Suprapubic skin (tissue), 4 donors: Measurements from ENCODE around the gene CSNK2A2. TPM values are rescaled to one million over a fixed set of nuclear protein-coding genes. Genes with fewer than 3 reads are reported as not detected.

Experiments used
- DNase-seq, 2 donors: peaks; one replicate each; pipeline ENCODE4 v3.0.0-alpha.2; 2019; ENCODE audit warnings: low spot score in 2 of 2
- H3K27ac ChIP-seq: fragments of 200-600 bp; sonication (generic); one replicate; pipeline ENCODE4 v1.5.1; 2019
- H3K27me3 ChIP-seq: fragments of 200-600 bp; sonication (generic); one replicate; pipeline ENCODE4 v1.5.1; 2019
- H3K36me3 ChIP-seq: fragments of 200-600 bp; sonication (generic); one replicate; pipeline ENCODE4 v1.5.1; 2019
- H3K4me1 ChIP-seq: fragments of 200-600 bp; sonication (generic); one replicate; pipeline ENCODE4 v1.5.1; 2019
- H3K4me3 ChIP-seq: fragments of 200-600 bp; sonication (generic); one replicate; pipeline ENCODE4 v1.5.1; 2019; ENCODE audit warnings: mild to moderate bottlenecking
- H3K9me3 ChIP-seq: fragments of 200-600 bp; sonication (generic); one replicate; pipeline ENCODE4 v1.5.1; 2019
- EP300 ChIP-seq: sonication (generic); formaldehyde crosslinking; IDR thresholded peaks from one replicate; pipeline ENCODE4 v1.6.1; 2017; ENCODE audit warnings: antibody characterized with exemption
- POLR2A ChIP-seq, 2 donors: fragments of 450-650 bp; IDR thresholded peaks; one replicate each; pipeline ENCODE4 v1.6.1; 2017; ENCODE audit warnings: antibody characterized with exemption in 2 of 2, mild to moderate bottlenecking in 2 of 2, moderate library complexity in 2 of 2
- POLR2AphosphoS5 ChIP-seq, 3 donors: sonication (generic); formaldehyde crosslinking; IDR thresholded peaks; one replicate each; pipeline ENCODE4 v1.6.1; 2017; ENCODE audit warnings: antibody characterized with exemption in 3 of 3
- WGBS: methylation state at CpG from one replicate; pipeline ENCODE4 v1.1.5; 2018; 5-methylcytosine and 5-hydroxymethylcytosine counted together
- total RNA-seq, 4 donors: library from RNA; depleted of rRNA; stranded (reverse); fragments of >200 nt; gene quantifications; one replicate each; pipeline ENCODE4 v1.1.0, GENCODE V29; 2016
- TF ChIP-seq, protein P1 (sequence below), 2 donors: fragments of 200-600 bp in 1 of 2; fragments of 450-650 bp in 1 of 2; sonication (generic) in 1 of 2; IDR thresholded peaks; one replicate each; pipeline ENCODE4 v1.5.1; 2016 to 2019; ENCODE audit warnings: antibody characterized with exemption in 2 of 2, mild to moderate bottlenecking in 1 of 2, moderate library complexity in 1 of 2

The CSNK2A2 gene
- total RNA-seq, 4 donors from 2014 or later, result 53.3 to 112 (median 70.0) TPM

DNA sequence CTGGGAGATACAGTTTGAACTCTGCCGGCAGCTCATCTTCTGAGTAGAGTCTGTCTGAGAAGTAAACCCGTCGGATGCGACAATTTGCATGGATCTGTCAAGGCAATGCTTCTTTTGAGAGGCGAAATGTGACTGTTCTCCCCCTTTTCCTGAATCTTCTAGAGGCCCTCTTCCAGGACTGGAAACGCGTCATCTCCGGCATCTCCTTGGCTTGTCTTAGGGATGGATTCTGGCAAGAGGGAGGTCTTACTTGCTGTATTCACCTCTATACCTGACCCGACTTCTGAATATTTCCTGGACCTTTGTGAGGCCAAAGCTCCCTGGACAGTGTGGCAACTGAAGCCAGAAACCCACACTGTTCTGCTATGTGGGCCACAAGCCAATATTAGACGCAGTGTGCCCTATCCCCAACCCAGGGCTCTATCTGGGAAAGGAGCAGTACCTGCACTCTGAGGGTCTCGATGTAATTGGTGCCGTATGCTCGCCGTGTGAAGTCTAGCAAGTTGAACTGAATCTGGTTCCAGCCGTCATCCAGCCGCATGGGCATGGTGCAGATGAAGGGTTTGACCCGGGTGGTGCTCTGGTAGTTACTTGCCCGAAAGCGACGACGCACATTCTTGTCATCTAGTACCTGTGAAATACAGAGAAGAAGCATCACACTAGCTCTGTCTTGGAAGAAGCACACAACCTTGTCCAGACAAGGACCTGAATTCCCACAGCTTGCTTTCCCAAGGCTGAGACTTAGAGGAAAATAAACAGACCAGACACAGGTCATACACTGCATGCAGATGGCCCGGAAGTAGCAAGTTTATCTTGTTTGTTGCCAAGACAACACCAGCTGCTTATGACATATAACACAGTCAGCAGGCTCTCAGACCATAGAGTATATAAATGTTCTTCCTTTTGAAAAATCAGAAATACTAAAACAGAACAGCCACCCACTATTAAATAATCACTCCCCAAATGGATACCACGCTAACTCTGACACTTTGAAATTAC lies 82.8 kb downstream of the CSNK2A2 start:
- H3K27ac ChIP-seq, result no peak overlapping the region
- no peaks in the 10 kb centered on the region for H3K27me3 ChIP-seq
- DNase-seq, result peak in 1 of 2 donors; percentile 41
- H3K4me1 ChIP-seq, result peaks cover 3% of the 10 kb centered on the region
- WGBS, result 91% methylated on average over 21 of the region's 23 CpGs
- peaks cover 41% of the 10 kb centered on the region for H3K36me3 ChIP-seq
- H3K4me3 ChIP-seq, result no peak overlapping the region
- TF ChIP-seq POLR2A (IDR thresholded peaks at IDR 0.05) (no peak), POLR2AphosphoS5 (IDR thresholded peaks at IDR 0.05) (no peak), EP300 (no peak)
- TF ChIP-seq, protein P1, sequence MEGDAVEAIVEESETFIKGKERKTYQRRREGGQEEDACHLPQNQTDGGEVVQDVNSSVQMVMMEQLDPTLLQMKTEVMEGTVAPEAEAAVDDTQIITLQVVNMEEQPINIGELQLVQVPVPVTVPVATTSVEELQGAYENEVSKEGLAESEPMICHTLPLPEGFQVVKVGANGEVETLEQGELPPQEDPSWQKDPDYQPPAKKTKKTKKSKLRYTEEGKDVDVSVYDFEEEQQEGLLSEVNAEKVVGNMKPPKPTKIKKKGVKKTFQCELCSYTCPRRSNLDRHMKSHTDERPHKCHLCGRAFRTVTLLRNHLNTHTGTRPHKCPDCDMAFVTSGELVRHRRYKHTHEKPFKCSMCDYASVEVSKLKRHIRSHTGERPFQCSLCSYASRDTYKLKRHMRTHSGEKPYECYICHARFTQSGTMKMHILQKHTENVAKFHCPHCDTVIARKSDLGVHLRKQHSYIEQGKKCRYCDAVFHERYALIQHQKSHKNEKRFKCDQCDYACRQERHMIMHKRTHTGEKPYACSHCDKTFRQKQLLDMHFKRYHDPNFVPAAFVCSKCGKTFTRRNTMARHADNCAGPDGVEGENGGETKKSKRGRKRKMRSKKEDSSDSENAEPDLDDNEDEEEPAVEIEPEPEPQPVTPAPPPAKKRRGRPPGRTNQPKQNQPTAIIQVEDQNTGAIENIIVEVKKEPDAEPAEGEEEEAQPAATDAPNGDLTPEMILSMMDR (IDR thresholded peaks at IDR 0.05), result no peak
- H3K9me3 ChIP-seq, result no peaks in the 10 kb centered on the region

DNA sequence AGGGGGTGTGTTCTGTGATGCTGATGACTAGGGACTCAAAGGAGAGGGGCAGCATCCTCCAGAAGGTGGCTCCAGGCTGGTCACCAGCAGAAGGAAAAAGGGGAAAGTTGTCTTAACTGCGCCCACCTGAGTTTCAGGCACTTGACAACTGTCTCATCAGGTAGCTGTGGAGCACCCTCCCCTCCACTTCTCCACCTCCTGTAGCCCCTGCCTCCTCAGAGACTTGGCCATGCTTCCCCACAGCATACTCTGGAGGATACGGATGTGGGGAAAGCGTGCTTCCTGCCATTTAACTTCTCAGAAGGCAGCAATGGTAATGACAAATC lies 86.6 kb downstream of the CSNK2A2 start:
- WGBS, result 75% methylated on average over 3 of the region's 3 CpGs

DNA sequence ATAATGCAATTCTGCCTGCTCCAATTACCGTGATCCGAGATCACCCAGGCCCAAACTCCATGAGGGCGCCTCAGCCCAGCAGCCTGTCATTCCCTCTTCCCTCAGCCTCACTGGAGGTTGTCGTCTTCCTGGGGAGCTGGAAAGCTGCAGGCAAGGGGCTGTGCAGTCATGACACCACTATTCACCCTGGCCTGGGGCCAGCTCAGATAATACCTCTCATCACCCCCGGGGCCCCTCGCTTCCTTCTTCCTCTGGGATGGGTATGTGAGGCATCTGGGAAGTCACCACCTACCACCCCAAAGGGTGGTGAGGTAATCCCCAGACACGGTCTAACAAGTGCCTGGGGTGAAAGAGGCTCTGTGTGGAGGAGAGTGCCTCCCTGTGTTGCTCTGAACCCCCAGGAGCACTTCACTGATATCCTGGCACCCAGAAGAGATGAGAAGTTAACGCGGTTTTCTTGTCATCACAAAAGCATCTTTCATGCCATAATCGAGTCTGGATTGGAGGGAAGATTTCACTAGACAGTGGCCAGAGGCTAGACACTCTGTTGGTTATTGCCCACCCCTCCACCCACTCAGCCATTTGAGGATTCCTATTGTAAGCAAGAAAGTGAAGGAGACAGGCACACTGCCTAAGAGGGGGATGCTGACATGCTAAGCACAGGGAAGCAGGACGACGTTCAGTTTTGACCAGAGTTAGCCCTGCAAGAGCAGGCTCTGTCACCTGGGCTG lies 87.2 kb downstream of the CSNK2A2 start:
- no peak for DNase-seq
- Histone ChIP-seq H3K27ac (no peak overlapping the region), H3K27me3 (no peaks in the 10 kb centered on the region), H3K36me3 (peaks cover 33% of the 10 kb centered on the region), H3K4me3 (no peak overlapping the region), H3K4me1 (no peaks in the 10 kb centered on the region), H3K9me3 (no peaks in the 10 kb centered on the region)
- TF ChIP-seq, protein P1 (IDR thresholded peaks at IDR 0.05), result no peak
- 60% methylated on average over 12 of the region's 12 CpGs for WGBS

More for the DNA sequence above, 86.6 kb downstream of the CSNK2A2 start:
- TF ChIP-seq POLR2A (IDR thresholded peaks at IDR 0.05) (no peak), EP300 (no peak), POLR2AphosphoS5 (IDR thresholded peaks at IDR 0.05) (no peak)
- TF ChIP-seq, protein P1 (IDR thresholded peaks at IDR 0.05), result no peak
- H3K27me3 ChIP-seq, result no peaks in the 10 kb centered on the region
- no peak for DNase-seq
- peaks cover 38% of the 10 kb centered on the region for H3K36me3 ChIP-seq
- no peak overlapping the region for H3K27ac ChIP-seq
- no peaks in the 10 kb centered on the region for H3K4me1 ChIP-seq
- no peak overlapping the region for H3K4me3 ChIP-seq
- no peaks in the 10 kb centered on the region for H3K9me3 ChIP-seq

DNA sequence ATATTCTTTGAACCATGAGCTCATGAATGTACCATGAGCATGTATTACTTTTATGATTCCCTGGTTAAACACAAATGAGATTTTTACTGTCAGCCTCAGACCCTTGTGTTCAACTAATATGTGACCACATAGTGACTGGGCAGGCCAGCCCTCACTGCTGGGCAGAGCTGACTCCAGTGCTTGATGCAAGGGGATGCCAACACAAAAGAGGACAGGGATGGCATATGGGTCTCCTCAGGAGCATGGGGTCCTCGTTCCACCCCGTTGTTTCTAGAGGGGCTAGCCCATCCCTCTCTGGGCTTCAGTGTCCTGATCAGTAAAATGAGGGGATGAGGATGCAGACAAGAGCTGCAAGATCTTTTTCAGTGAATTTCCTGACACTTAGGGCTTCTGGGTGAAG lies 88.0 kb downstream of the CSNK2A2 start:
- H3K27me3 ChIP-seq, result no peaks in the 10 kb centered on the region
- no peaks in the 10 kb centered on the region for H3K4me1 ChIP-seq
- H3K36me3 ChIP-seq, result peaks cover 24% of the 10 kb centered on the region
- H3K4me3 ChIP-seq, result no peak overlapping the region
- TF ChIP-seq EP300 (no peak), POLR2A (IDR thresholded peaks at IDR 0.05) (no peak), POLR2AphosphoS5 (IDR thresholded peaks at IDR 0.05) (no peak)
- TF ChIP-seq, protein P1 (IDR thresholded peaks at IDR 0.05), result no peak
- H3K27ac ChIP-seq, result no peak overlapping the region
- no peak for DNase-seq
- WGBS, result 84% methylated on average over 2 of the region's 2 CpGs
- no peaks in the 10 kb centered on the region for H3K9me3 ChIP-seq

DNA sequence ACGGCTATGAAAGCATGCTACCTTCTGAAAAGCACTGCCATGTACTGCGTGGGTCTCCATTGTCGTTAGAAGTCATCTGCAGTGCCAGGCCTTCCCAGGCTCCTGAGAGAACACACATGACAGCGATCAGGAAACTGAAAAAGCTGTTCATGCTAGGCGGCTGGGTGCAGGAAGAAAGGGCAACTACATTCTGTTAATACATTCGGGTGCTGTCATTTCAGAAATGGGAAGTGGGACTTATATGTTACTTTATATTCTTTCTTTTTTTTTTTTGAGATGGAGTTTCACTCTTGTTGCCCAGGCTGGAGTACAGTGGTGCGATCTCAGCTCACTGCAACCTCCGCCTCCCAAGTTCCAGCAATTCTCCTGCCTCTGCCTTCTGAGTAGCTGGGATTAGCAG lies 88.6 kb downstream of the CSNK2A2 start:
- H3K27me3 ChIP-seq, result no peaks in the 10 kb centered on the region
- H3K4me3 ChIP-seq, result no peak overlapping the region
- H3K36me3 ChIP-seq, result peaks cover 18% of the 10 kb centered on the region
- no peak for DNase-seq
- 84% methylated on average over 8 of the region's 8 CpGs for WGBS
- TF ChIP-seq POLR2AphosphoS5 (IDR thresholded peaks at IDR 0.05) (no peak), EP300 (no peak)
- no peaks in the 10 kb centered on the region for H3K4me1 ChIP-seq
- no peaks in the 10 kb centered on the region for H3K9me3 ChIP-seq
- no peak overlapping the region for H3K27ac ChIP-seq

Other genes starting within 250 kb of the CSNK2A2 start
- under 1 TPM in 1 of 4 donors, not detected in 3; 0.08 TPM for gene CNGB1, start 227.0 kb downstream of the CSNK2A2 start, total RNA-seq
- 10 to 100 TPM in 3 of 4 donors, 1 to 10 TPM in 1; 4.2 to 16.6 (median 11.6) TPM for gene ZNF319, start 197.4 kb downstream of the CSNK2A2 start, total RNA-seq
- gene USB1, start 196.7 kb downstream of the CSNK2A2 start, total RNA-seq, result 10 to 100 TPM; 16.1 to 36.5 (median 19.8) TPM
- gene MMP15, start 172.4 kb downstream of the CSNK2A2 start, total RNA-seq, result 1 to 10 TPM; 5.7 to 10.0 (median 8.2) TPM
- 10 to 100 TPM; 28.6 to 85.4 (median 60.7) TPM for gene CFAP20, start 68.7 kb downstream of the CSNK2A2 start, total RNA-seq
- gene PRSS54, start 96.9 kb upstream of the CSNK2A2 start, total RNA-seq, result not detected
- gene GINS3, start 194.4 kb upstream of the CSNK2A2 start, total RNA-seq, result 1 to 10 TPM; 2.6 to 9.6 (median 6.8) TPM